HG03520 (cell line): ENCODE measurements around the gene ASB16.
"Not testable (repeated sequence)": the region's sequence is repeated elsewhere in the genome, so short reads cannot be mapped to it uniquely, and the experiment has no call there.

Experiments
- ATAC-seq: cut with Tn5 transposase; IDR thresholded peaks from one replicate; pipeline ENCODE4 v1.9.1; 2021; ENCODE audit warnings: mild to moderate bottlenecking, moderate library complexity; ENCODE audit not compliant: unreplicated experiment

ASB16 gene

GRCh38 chr17:44170499-44171201 lies at the start of gene ASB16:
ASB16 (plus strand) TSS chr17:44170704; CDS start chr17:44170790, 86 bp downstream.
- ATAC-seq, result no peak

DNA sequence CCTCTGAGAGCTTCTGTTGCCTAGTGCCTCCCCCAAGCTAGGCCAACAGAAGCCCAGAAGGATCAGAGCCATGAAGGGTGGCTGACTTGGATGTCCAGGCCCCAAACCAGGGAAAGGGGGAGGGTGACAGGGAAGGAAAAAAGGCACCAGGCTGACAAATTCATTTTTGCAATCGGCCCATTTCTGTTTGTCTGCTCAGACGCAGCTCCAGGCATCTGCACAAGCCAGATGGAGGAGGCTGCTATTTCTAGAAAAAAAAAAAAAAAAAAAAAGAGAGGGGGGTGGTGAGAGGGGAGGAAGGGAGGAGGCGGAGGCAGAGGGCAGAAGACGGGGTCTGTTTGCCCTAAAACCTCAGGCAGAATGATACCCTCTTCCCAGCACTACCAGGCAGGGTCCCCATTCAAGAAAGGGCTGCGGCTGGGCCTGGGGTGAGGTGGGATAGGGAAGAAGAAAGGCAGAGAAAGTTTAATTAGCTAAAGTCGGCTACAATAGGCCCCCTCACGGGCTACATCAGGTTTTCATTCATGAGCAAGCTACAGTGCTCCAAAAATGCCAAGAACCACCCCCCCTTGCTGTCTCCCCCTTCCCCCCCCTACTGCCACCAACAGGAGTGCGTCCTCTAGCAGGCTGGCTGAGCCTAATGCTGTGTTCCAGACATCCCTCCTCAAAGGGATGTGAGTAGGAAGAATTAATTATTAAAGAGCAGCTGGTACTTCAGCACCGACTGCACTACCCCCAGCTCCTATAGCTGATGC lies 49.5 kb upstream of the ASB16 start:
- ATAC-seq, result no peak

- no peak for ATAC-seq
Measured at GRCh38 chr17:44121997-44122815, 48.3 kb upstream of the ASB16 start.

GRCh38 chr17:44122816-44123355 lies 47.6 kb upstream of the ASB16 start:
- peak; percentile 17 for ATAC-seq

DNA sequence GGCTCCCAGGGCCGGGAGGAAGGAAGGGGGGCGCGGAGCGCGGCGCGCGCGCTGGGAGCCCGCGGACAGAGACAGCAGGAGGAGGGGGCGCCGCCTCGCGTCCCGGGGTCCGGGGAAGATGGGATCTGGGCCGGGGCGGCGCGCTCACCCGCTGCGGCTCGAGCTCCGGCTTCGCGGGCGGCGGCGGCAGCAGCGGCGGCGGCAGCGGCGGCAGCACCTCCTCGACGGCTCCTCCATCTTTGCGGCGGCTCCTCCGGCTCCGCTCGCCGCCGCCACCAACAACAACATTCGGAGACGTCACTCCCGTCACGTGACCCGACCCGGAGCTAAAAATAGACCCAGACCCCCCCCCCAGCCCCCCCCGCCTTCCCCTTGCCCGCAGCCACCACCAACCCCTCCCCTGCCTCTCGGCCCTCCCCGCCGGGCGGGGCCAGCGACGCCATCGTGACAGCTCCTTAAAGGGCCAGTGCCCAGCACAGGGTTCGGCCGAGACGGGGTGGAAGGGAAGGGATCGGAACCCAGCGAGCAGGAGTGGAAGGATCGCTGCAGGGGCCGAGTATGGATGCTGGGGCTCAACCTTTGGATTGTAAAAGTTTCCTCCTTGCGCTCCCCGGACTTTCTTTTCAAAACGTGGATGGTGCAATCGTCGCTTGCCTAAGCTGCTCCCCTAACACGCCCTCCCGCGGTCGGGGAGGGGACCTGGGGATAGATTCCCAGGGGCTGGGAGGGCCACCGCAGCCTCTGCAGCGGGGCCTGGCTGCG lies 47.0 kb upstream of the ASB16 start, which contains the start of gene HDAC5:
HDAC5 (minus strand) TSS at position 286 of the 762 bp plus-strand sequence. CDS start 6,126 bp downstream, outside the sequence.
- peak; percentile 77 for ATAC-seq

GRCh38 chr17:44124118-44124438 lies 46.4 kb upstream of the ASB16 start:
- ATAC-seq, result no peak

DNA sequence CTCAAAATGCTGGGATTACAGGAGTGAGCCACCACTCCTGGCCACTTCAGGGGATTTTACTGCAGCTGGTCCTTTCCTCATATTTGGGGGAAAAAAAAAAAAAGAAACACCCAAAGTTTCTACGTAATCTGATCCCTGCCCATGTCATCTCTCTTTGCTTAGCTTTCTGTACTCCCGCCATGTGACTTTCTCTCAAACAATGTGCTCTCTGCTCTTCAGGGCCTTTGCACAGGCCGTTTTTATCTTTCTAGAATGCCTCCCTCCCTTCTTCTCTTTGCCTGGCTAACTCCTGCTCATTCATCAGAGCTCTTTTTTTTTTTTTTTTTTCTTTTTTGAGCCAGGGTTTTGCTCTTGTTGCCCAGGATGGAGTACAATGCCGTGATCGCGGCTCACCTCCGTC lies 42.1 kb upstream of the ASB16 start:
- ATAC-seq, result no peak

DNA sequence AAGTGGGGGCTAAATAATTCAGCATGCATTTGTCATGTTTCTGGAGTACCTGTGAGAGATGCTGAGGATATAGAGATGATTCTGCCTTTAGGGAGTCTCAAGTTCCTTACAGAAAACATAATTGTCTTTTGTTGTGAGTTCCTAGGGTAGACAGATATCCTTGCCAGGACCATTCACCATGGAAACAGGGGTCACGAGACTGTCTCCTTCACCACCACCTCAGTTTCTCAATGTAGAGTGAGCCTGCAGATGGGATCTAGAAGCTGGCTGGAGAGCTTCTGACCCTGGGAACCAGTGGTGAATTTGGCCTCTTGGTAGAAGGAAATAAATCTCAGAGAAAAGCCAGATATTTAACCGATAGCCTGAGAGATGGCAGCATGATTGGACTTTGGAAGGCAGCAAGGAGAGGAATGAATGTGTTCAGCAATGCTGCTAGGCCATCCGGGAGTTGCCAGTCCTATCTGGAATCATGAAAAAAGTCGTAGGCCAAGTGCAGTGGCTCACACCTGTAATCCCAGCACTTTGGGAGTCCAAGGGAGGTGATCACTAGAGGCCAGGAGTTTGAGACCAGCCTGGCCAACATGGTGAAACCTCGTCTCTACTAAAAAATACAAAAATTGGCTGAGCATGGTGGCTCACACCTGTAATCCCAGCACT lies 39.7 kb upstream of the ASB16 start:
- ATAC-seq, result no peak

- ATAC-seq, result not testable (repeated sequence)
Measured at GRCh38 chr17:44131372-44131771, 39.1 kb upstream of the ASB16 start.

GRCh38 chr17:44132275-44132821 lies 38.2 kb upstream of the ASB16 start:
- no peak for ATAC-seq

DNA sequence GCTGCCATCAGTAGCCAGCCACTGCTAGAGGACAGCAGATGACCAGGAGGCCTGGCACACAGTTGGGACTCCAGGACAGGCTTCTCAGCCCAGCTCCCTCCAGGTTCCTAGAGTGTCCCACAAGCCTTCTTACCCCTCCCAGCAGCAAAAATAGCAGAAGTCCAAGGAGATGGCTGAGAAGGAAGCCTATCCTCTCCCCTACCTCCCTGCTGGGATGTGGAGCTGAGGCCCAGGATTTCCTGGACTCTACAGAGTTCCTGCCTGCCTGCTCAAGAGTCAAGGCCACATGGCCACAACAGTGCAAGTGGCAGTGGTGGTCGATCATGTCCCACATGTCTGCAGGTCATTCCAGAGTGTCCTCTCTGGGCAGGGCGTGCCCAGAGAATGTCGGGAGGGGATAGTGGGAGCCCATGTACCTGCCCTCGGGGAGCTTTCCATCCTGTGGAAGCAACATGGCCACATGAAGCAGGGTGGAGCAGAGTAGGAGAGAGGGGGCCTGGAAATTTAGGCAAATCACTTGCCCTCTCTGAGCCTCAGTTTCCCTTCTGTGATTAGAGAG lies 36.5 kb upstream of the ASB16 start:
- ATAC-seq, result no peak

DNA sequence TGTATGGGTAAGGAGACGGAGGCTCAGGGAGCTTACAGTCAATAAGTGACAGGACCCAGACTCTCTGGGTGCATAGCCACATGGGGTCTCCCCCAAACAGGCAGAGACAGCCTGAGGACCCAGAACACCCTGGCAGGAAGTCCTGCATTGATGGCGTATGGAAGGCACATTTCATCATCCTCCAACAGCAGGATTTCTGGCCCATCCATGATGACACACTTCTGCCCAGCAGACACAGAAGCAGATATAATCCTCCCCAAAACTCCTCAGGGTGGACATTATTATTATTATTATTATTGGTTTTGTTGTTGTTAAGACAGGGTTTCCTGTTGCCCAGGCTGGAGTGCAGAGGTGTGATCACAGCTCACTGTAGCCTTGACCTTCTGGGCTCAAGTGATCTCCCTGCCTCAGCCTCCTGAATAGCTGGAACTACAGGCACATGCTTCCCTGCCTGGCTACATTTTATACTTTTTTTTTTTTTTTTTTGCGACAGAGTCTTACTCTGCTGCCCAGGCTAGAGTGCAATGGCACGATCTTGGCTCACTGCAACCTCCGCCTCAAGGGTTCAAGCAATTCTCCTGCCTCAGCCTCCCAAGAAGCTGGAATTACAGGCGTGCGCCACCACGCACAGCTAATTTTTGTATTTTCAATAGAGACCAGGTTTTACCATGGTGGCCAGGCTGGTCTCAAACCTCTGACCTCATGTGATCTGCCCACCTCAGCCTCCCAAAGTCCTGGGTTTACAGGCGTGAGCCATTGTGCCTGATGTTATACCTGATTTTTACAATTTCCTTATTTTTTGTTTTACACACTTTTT lies 35.5 kb upstream of the ASB16 start:
- no peak for ATAC-seq

DNA sequence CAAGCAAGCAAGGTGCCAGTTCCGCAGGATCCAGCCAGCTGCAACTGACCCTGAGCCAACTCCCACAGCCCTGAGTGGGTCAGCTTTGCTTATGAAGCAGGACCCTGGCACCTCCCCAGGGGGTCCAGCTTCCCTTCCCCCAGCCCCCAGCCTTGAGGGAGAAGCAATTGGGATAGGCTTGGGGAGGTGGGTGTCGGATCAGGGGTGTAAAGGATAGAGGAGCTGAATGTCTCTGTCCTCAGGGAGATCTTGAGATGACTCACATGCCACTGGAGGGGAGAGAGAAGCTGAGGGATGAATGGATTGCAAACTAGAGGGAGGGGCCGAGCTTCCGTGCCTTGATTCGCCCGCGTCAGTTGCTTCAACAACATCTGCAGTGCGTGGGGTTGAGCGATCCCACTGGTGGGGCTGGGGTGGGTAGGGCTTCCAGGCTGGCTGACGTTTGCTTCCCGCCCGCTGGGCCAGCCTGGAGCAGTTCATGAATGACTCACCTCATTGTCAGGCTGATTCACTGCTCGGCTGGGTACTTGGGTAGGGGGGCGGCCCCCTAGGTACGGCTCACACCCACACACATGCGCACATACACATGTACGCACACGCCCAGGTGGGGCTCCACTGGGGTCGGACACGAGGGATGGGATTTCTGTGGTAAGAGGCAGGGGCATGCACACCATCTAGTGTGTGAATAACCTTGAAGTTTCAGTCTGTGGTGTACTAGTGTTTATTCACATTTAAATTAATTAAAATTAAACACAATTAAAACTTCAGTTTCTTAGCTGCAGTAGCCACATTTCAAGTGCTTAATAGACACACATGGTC lies 32.4 kb upstream of the ASB16 start:
- ATAC-seq, result no peak

DNA sequence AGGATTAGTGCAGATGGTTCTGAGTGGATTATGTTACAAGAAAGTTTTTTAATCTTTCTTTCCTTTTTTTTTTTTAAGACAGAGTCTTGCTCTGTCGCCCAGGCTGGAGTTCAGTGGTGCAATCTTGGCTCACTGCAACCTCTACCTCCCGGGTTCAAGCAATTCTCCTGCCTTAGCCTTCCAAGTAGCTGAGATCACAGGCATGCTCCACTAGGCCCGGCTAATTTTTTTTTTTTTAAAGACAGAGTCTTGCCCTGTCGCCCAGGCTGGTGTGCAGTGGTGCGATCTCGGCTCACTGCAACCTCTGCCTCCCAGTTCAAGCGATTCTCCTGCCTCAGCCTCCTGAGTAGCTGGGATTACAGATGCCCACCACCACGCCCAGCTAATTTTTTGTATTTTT lies 26.6 kb upstream of the ASB16 start:
- ATAC-seq, result not testable (repeated sequence)

DNA sequence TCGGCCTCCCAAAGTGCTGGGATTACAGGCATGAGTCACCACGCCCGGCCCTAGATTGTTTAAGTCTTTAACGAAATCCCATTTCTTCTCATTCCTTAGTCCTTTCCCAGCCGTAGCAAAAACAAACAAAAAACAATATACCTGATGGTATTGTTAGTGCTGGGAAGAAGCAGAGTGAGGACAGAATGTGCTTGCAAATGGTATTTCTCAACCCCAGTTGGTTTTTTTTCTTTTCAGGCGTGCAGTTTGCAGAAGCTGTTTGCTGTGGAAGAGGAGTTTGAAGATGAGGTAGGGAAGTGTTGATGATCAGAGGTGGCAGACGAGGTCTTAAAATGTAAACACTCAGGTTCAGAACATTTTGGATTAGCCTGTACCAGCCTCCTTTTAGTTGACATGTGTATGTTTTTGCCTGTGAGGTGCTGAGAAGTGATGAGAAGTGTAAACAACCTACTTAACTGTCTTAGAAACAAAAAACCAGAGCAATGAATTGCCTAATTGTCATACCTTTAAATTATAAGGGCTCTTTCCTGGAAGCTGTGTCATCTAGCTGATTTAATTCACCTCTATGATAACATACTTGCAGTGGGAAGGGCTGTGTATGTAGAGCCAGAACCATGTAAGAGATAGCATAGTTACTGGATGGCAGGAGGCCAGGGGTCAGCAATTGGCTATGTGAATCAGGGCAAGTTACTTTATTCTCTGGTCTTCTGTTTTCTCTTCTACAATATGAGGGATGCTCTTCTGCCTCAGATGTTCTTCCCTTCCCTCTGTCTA lies 25.4 kb upstream of the ASB16 start:
- ATAC-seq, result no peak

DNA sequence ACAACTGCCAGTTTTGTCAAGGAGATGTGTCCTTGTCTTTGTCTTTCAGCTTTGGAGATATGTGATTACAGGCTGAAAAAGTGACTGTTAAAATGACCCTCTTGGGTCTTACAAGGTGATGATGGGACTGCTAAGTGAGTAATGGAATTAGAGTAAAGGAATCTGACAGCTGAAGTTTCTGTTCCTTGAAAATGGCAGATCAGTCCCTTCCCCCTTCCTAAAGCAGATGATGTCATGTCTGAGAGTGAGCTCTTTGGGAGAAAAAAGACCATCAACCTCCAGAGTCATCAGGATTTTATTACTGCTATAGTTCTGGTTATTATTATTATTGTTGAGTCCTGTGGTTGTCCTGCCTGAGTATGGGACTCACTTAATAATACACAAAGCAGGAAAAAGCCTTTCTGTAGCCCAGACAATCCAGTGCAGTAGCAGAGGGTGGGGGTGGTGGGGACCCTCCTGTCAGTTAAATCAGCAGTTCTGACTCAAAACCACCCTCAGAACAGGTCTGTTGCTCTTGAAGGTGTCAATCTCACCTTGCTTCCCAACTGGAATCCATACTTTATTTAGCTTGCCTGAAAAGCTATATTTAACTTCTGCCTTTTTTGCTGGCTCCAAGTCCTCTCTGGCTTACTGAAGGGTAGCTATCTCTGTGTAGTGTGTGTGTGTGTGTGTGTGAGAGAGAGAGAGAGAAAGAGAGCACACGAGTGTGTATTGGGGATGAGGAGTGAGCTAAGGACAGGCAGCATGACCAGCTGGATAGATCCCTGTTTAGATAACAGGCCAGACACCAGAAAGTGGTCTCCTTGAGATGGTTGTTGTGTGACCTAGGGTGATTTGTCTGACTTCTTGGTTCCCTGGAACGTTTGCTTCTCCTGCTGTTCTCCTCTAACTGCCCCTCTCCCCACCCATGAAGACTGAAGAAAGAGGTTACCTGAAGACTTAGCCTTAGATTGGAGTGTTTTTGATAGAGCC lies 23.8 kb upstream of the ASB16 start:
- no peak for ATAC-seq
